H9 (cell line): Measurements from ENCODE around the gene MOAP1. TPM values are rescaled to one million over a fixed set of nuclear protein-coding genes. Genes with fewer than 3 reads are reported as not detected.

Experiments used
- DNase-seq: peaks from one replicate; pipeline ENCODE4 v3.0.0-alpha.2; 2017
- H2AFZ ChIP-seq: one replicate; pipeline ENCODE4 v1.6.1; 2013; ENCODE audit warnings: mild to moderate bottlenecking, low read length, control low read depth, moderate library complexity
- H2AK5ac ChIP-seq: 2 replicates; pipeline ENCODE4 v1.6.1; 2013; ENCODE audit warnings: low read length, control low read depth, mixed read lengths; ENCODE audit not compliant: insufficient read length
- H2BK120ac ChIP-seq: one replicate; pipeline ENCODE4 v1.6.1; 2013; ENCODE audit warnings: low read depth, mild to moderate bottlenecking, low read length, control low read depth, inconsistent platforms; ENCODE audit not compliant: poor library complexity, severe bottlenecking
- H2BK12ac ChIP-seq: 2 replicates; pipeline ENCODE4 v1.6.1; 2013; ENCODE audit warnings: low read length, control low read depth, mixed read lengths, low read depth; ENCODE audit not compliant: insufficient read length
- H2BK15ac ChIP-seq: 2 replicates; pipeline ENCODE4 v1.6.1; 2013; ENCODE audit warnings: low read depth, low read length, control low read depth
- H2BK20ac ChIP-seq: one replicate; pipeline ENCODE4 v1.6.1; 2013; ENCODE audit warnings: low read depth, mild to moderate bottlenecking, low read length, control low read depth, inconsistent platforms; ENCODE audit not compliant: poor library complexity, severe bottlenecking
- H2BK5ac ChIP-seq: 2 replicates; pipeline ENCODE4 v1.6.1; 2013; ENCODE audit warnings: low read length, control low read depth, mixed read lengths; ENCODE audit not compliant: insufficient read length
- H3K14ac ChIP-seq: 2 replicates; pipeline ENCODE4 v1.6.1; 2013; ENCODE audit warnings: low read length, control low read depth; ENCODE audit not compliant: insufficient read depth
- H3K18ac ChIP-seq: 2 replicates; pipeline ENCODE4 v1.6.1; 2013; ENCODE audit warnings: low read depth, mild to moderate bottlenecking, mixed read lengths, low read length, control low read depth; ENCODE audit not compliant: insufficient read length
- H3K23ac ChIP-seq: 2 replicates; pipeline ENCODE4 v1.6.1; 2013; ENCODE audit warnings: low read length, control low read depth, mixed read lengths, low read depth; ENCODE audit not compliant: insufficient read length
- H3K23me2 ChIP-seq: 2 replicates; pipeline ENCODE4 v1.6.1; 2013; ENCODE audit warnings: low read depth, mild to moderate bottlenecking, mixed read lengths, low read length, control low read depth; ENCODE audit not compliant: insufficient read length, poor library complexity, severe bottlenecking
- H3K27ac ChIP-seq: 2 replicates; pipeline ENCODE4 v1.5.1; 2013; ENCODE audit warnings: low read length, control low read depth, mixed read lengths, low read depth; ENCODE audit not compliant: insufficient read length
- H3K27me3 ChIP-seq: 2 replicates; pipeline ENCODE4 v1.6.1; 2013; ENCODE audit warnings: low read length, control low read depth, inconsistent platforms; ENCODE audit not compliant: insufficient read depth
- H3K4ac ChIP-seq: 2 replicates; pipeline ENCODE4 v1.6.1; 2013; ENCODE audit warnings: low read depth, mild to moderate bottlenecking, control low read depth, inconsistent platforms, low read length, moderate library complexity
- H3K4me1 ChIP-seq: 2 replicates; pipeline ENCODE4 v1.6.1; 2013; ENCODE audit warnings: low read length, control low read depth, inconsistent platforms; ENCODE audit not compliant: insufficient read depth
- H3K4me2 ChIP-seq: 2 replicates; pipeline ENCODE4 v1.6.1; 2013; ENCODE audit warnings: low read length, control low read depth, mixed read lengths; ENCODE audit not compliant: insufficient read length, insufficient read depth
- H3K56ac ChIP-seq: 2 replicates; pipeline ENCODE4 v1.6.1; 2013; ENCODE audit warnings: low read depth, mild to moderate bottlenecking, mixed read lengths, low read length, control low read depth; ENCODE audit not compliant: insufficient read length
- H3K79me1 ChIP-seq: 2 replicates; pipeline ENCODE4 v1.6.1; 2013; ENCODE audit warnings: low read depth, mild to moderate bottlenecking, moderate library complexity, low read length, control low read depth, inconsistent platforms; ENCODE audit not compliant: insufficient read depth, poor library complexity, severe bottlenecking
- H3K79me2 ChIP-seq: 2 replicates; pipeline ENCODE4 v1.6.1; 2013; ENCODE audit warnings: low read length, control low read depth, inconsistent platforms; ENCODE audit not compliant: insufficient read depth
- H3K9ac ChIP-seq: 2 replicates; pipeline ENCODE4 v1.6.1; 2013; ENCODE audit warnings: low read length, control low read depth, mixed read lengths; ENCODE audit not compliant: insufficient read length; ENCODE audit errors: extremely low read depth
- H3K9me3 ChIP-seq: one replicate; pipeline ENCODE4 v1.6.1; 2013; ENCODE audit warnings: low read depth, low read length, inconsistent platforms; ENCODE audit not compliant: control insufficient read depth
- H3T11ph ChIP-seq: one replicate; pipeline ENCODE4 v1.6.1; 2013; ENCODE audit warnings: mild to moderate bottlenecking, low read length, control low read depth, inconsistent platforms
- H4K20me1 ChIP-seq: one replicate; pipeline ENCODE4 v1.6.1; 2013; ENCODE audit not compliant: control insufficient read depth, insufficient read length, insufficient read depth
- H4K5ac ChIP-seq: 2 replicates; pipeline ENCODE4 v1.6.1; 2013; ENCODE audit warnings: low read depth, mild to moderate bottlenecking, mixed read lengths, low read length, control low read depth; ENCODE audit not compliant: insufficient read length
- H4K8ac ChIP-seq: replicated peaks from 2 replicates; pipeline ENCODE4 v1.6.1; 2013; ENCODE audit warnings: low read length, control low read depth, mixed read lengths, low read depth; ENCODE audit not compliant: insufficient read length
- H4K91ac ChIP-seq: 2 replicates; pipeline ENCODE4 v1.6.1; 2013; ENCODE audit warnings: low read depth, mild to moderate bottlenecking, moderate library complexity, mixed read lengths, low read length, control low read depth; ENCODE audit not compliant: insufficient read length
- H3K27ac Mint-ChIP-seq, 3 experiments: 2 replicates in 2 of 3; 3 replicates in 1 of 3; pipeline ENCODE4 v1.8.0; 2020 to 2021; ENCODE audit warnings: mixed read lengths in 3 of 3, mild to moderate bottlenecking in 1 of 3, moderate library complexity in 1 of 3
- H3K27me3 Mint-ChIP-seq: 2 replicates; pipeline ENCODE4 v1.8.0; 2021; ENCODE audit warnings: low read depth, mild to moderate bottlenecking, moderate library complexity, mixed read lengths
- H3K36me3 Mint-ChIP-seq, 3 experiments: 2 replicates in 2 of 3; 3 replicates in 1 of 3; pipeline ENCODE4 v1.8.0; 2020 to 2021; ENCODE audit warnings: low read depth in 3 of 3, mixed read lengths in 3 of 3; ENCODE audit not compliant: insufficient read depth in 1 of 3
- H3K4me1 Mint-ChIP-seq, 2 experiments: 2 replicates each; pipeline ENCODE4 v1.8.0; 2020; ENCODE audit warnings: mixed read lengths in 2 of 2
- H3K4me3 Mint-ChIP-seq, 2 experiments: 2 replicates in 1 of 2; 3 replicates in 1 of 2; pipeline ENCODE4 v1.8.0; 2020 to 2021; ENCODE audit warnings: mild to moderate bottlenecking in 2 of 2, mixed read lengths in 2 of 2, moderate library complexity in 1 of 2
- H3K9me3 Mint-ChIP-seq, 2 experiments: 2 replicates in 1 of 2; 3 replicates in 1 of 2; pipeline ENCODE4 v1.8.0; 2020; ENCODE audit warnings: mild to moderate bottlenecking in 2 of 2, mixed read lengths in 2 of 2, moderate library complexity in 1 of 2
- WGBS: extraction: QIAGEN DNeasy Blood & Tissue Kit; methylation state at CpG from one replicate; pipeline ENCODE4 v1.1.7; 2013; ENCODE audit warnings: missing lambda C conversion rate, low lambda C conversion rate, mixed read lengths; ENCODE audit not compliant: insufficient read length; ENCODE audit errors: extremely low coverage; 5-methylcytosine and 5-hydroxymethylcytosine counted together
- total RNA-seq: library from RNA; stranded (reverse); gene quantifications from 2 replicates; pipeline ENCODE4 v1.2.1, GENCODE V29; 2021
- TF ChIP-seq, protein P1 (sequence below): fragments of 200-600 bp; sonication (generic); conservative IDR thresholded peaks from 3 replicates; pipeline ENCODE4 v1.8.0; 2021; ENCODE audit warnings: antibody characterized with exemption, mild to moderate bottlenecking

The MOAP1 gene
- total RNA-seq, 1 experiment from 2014 or later, result 13.6 TPM

DNA sequence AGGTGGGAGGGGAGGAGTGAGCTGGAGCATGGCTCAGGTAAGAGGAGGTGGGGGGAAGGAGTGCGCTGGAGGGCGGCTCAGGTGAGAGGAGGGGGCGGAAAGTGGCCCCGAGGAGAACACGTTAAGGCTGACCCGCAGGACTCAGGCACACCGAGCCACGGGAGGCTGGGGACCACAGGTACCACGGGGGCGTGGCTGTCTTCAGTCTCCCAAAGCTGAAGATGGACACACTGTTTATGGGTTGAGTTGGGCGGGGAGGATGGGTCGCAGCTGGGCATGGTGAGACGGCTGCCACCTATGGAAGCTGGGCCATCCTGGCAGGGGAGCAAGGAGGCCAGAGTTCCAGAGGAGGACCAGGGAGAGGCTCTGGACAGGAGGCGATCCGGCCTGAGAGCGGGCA, 45.8 kb upstream of the MOAP1 start:
- TF ChIP-seq, protein P1, sequence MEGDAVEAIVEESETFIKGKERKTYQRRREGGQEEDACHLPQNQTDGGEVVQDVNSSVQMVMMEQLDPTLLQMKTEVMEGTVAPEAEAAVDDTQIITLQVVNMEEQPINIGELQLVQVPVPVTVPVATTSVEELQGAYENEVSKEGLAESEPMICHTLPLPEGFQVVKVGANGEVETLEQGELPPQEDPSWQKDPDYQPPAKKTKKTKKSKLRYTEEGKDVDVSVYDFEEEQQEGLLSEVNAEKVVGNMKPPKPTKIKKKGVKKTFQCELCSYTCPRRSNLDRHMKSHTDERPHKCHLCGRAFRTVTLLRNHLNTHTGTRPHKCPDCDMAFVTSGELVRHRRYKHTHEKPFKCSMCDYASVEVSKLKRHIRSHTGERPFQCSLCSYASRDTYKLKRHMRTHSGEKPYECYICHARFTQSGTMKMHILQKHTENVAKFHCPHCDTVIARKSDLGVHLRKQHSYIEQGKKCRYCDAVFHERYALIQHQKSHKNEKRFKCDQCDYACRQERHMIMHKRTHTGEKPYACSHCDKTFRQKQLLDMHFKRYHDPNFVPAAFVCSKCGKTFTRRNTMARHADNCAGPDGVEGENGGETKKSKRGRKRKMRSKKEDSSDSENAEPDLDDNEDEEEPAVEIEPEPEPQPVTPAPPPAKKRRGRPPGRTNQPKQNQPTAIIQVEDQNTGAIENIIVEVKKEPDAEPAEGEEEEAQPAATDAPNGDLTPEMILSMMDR, result no peak
- Histone ChIP-seq H4K8ac (no peak overlapping the region), H3K4ac (no peak overlapping the region), H2AFZ (no peak overlapping the region), H3K4me1 (no peaks in the 10 kb centered on the region), H4K20me1 (no peaks in the 10 kb centered on the region), H3K79me2 (no peaks in the 10 kb centered on the region), H3K27ac (no peak overlapping the region), H3K27me3 (no peaks in the 10 kb centered on the region), H3K4me2 (no peak overlapping the region), H2BK20ac (no peak overlapping the region), H2BK120ac (no peak overlapping the region), H3K79me1 (no peaks in the 10 kb centered on the region), H3K9me3 (no peaks in the 10 kb centered on the region), H3T11ph (no peak overlapping the region), H2BK12ac (no peak overlapping the region), H2BK5ac (no peak overlapping the region), H3K14ac (no peak overlapping the region; the same call in 1 of the 2 replicates), H4K5ac (no peak overlapping the region), H2BK15ac (no peak overlapping the region), H3K23me2 (no peaks in the 10 kb centered on the region), H3K56ac (no peak overlapping the region), H3K18ac (no peak overlapping the region), H3K9ac (no peak overlapping the region), H3K23ac (no peak overlapping the region), H4K91ac (no peak overlapping the region), H2AK5ac (no peak overlapping the region)
- Mint-ChIP-seq H3K27ac (peak overlapping the region in 2 of 3 experiments; percentile 78 to 81; a peak in 2 of 7 replicates), H3K36me3 (peaks cover 11 to 29% (median 27%) of the 10 kb centered on the region in 3 experiments; a peak in 6 of 7 replicates), H3K4me1 (peaks cover 2 to 8% of the 10 kb centered on the region in 2 experiments; a peak in 3 of 4 replicates), H3K9me3 (no peaks in the 10 kb centered on the region), H3K27me3 (no peaks in the 10 kb centered on the region), H3K4me3 (no peak overlapping the region)
- WGBS, result no CpG with 5 or more reads among the region's 16 CpGs
- no peak for DNase-seq
